Fibroblast of the conjunctiva (primary cell): Measurements from ENCODE around the gene TMEM121.
"Not testable (repeated sequence)": the region's sequence is repeated elsewhere in the genome, so short reads cannot be mapped to it uniquely, and the experiment has no call there.

Experiments
- DNase-seq: peaks from one replicate; pipeline ENCODE4 v3.0.0-alpha.2; 2010; ENCODE audit warnings: low read depth

The TMEM121 gene

DNA sequence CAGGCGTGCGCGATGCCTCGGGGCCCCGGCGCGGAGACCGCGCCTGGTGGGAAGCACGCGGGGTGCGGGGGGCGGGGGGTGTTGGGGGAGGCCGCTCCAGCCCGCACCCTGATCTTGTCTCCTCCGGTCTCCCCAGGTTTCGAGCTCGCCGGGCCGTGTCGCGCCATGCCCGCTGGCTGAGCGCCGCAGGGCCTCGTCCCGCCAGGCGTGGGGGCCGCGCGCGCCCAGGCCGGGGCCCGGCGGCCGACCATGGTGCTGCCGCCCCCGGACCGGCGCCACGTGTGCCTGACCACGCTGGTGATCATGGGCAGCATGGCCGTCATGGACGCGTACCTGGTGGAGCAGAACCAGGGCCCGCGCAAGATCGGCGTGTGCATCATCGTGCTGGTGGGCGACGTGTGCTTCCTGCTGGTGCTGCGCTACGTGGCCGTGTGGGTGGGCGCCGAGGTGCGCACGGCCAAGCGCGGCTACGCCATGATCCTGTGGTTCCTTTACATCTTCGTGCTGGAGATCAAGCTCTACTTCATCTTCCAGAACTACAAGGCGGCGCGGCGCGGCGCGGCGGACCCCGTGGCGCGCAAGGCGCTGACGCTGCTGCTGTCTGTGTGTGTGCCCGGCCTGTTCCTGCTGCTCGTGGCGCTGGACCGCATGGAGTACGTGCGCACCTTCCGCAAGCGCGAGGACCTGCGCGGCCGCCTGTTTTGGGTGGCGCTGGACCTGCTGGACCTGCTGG, 2.4 kb downstream of the TMEM121 start:
- no peak for DNase-seq

- no peak for DNase-seq
These were observed 2.9 kb downstream of the TMEM121 start for GRCh38 chr14:105529319-105529568.

DNA sequence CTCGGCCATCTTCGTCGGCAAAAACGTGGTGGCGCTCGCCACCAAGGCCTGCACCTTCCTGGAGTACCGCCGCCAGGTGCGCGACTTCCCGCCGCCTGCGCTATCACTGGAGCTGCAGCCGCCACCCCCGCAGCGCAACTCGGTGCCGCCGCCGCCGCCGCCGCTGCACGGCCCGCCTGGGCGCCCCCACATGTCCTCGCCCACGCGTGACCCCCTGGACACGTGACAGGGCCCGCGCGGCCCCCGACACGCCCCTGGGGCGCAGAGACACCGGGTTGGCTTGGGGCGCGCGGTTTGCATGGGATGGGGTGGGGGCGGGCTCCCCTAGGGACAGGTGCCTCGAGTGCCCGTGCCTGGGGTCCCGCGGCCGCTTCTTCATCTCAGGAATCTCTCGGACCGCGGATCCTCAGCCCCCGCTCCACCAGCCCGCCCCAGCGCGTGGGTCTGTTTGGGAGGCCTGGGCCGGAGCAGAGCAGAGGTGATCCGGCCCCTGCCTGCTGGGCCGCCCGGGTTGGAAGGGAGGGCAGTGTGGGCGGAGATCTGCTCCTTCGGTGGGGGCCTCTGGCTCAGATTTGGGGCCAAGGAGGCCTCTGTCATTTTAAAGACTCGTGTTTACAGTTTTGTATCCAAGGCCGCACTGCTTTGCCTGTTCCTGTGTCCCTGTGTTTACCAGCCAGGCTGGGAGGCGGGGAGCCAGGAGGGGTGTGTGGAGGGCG, 3.3 kb downstream of the TMEM121 start:
- no peak for DNase-seq

DNA sequence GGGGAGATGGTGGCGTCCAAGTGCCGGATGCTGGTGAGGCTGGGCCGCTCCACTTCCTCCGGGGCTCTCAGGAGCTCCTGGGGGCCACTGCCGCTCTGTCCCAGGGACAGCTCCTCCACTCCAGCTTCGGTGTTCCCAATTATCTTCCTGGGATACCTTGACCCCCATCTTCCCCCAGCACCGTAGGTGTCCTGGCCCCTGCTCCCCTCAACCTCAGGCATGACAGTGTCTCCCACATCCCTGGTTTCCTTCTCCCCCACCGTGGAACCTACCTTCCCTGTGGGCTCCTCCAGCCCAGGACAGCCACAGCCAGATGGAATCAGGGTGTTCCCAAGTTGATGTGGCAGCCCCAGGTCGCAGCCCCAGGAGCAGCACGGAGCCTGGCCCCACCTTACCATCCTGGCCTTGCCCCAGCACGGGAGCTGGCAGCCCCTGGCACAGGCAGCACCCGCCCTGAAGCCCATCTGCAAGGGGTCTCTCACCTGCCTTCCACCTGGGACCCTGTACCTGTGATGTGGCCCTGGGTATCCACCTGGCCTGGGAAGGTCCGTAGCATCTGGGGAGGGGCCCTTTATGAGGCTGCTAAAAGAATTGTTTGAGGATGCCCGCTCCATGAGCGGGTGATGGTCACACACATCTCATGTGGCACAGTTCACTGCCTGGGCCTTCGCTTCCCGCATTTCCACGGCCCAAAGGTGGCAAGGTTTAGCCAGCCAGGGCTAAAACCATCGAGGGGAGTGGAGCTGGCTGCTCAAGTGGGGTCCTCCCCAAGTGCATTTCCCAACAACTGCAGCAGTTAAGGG, 4.1 kb downstream of the TMEM121 start:
- DNase-seq = no peak

- DNase-seq = no peak
These were observed 4.9 kb downstream of the TMEM121 start for GRCh38 chr14:105531088-105531893.

- DNase-seq = no peak
These were observed 5.7 kb downstream of the TMEM121 start for GRCh38 chr14:105531894-105532623.

DNA sequence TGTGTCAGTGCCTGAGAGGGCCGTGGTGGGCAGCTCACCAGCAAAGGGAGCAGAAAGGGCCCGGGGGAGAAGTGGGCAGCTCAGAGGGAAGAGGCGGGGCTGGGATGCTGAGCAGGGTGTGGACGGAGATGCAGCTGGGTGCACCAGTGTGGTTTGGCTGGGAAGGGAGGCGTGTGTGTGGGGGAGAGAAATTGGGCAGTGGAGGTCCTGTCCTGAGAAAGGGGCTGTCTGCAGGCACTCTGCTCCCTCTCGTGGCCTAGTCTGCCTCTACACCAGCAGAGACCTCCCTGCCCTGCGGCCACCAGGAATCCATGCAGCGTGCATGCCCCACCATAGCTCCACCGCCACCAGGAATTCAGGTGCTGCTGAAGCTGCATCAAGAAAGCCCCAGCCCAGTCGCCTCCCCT, 6.4 kb downstream of the TMEM121 start:
- no peak for DNase-seq

DNA sequence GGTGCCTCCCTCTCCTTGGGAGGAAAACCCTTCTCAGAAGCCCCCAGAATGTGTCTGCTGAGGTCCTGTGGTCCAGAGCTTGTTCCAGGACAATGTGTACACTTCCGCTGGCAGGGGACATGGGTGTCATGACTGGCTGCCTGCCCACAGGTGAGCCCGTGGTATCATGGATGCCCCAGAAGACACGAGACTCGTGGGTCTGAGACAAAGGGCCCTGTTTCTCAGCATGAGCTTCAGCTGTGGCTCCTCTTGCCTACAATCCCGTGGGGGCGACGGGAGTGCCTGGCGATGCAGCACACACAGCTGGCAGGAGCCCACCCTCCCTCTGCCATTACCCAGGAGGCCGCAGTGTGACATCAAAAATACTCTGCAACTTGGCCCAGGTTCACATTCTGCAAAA, 7.0 kb downstream of the TMEM121 start:
- no peak for DNase-seq

DNA sequence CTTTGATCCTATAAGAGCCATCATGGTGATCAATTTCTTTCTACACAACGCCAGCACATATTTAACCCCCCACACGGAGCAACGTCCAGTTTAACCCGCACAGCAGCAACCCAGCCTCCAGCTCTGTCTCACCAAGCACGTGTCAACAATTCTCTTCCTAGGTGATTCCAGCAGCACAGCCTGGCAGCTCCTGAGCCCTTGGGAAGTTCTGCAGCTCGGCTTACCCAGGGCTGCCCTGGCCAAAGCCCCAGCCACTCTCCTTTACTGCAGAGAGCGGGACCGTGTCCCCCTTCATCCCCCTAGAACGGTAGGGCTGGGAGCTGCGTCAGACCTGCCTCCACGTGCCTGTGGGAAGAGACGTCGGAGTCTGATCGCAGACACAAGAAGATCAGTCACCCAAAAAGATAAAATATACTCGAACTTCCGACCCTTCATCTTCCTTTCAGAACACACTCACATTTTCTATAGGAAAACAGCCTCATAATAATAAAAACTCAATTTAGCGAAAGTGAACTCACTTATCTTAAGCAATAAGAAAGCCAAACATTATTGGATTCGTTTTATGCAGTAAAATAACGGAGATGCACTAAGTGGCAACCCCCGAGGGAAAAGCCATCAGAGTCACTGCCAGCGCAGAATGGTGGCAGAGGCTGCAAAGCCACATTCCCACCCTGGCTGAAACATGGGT, 7.6 kb downstream of the TMEM121 start:
- no peak for DNase-seq

GRCh38 chr14:105534586-105534985, 8.2 kb downstream of the TMEM121 start:
- DNase-seq = no peak

DNA sequence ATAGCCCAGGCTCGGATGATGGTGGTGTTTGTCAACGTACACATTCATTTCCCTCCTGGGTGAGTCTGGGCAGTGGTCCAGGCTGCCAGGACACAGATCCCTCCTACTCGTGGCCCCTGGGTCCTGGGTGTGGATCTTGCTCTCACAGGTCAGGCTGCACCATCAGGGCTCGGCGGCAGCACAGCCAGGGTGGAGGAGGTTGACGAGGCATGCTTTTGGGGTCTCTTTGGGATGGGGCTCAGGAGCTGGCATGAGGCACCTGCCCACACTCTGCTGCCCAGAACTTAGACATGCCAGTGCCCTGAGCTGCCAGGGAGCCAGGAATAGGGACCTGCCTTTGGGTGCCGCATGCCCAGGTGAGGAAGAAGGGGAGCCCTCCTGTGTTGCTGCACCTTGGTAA, 9.7 kb downstream of the TMEM121 start:
- no peak for DNase-seq

- DNase-seq = no peak
These were observed 10.6 kb downstream of the TMEM121 start for GRCh38 chr14:105536691-105537579.

DNA sequence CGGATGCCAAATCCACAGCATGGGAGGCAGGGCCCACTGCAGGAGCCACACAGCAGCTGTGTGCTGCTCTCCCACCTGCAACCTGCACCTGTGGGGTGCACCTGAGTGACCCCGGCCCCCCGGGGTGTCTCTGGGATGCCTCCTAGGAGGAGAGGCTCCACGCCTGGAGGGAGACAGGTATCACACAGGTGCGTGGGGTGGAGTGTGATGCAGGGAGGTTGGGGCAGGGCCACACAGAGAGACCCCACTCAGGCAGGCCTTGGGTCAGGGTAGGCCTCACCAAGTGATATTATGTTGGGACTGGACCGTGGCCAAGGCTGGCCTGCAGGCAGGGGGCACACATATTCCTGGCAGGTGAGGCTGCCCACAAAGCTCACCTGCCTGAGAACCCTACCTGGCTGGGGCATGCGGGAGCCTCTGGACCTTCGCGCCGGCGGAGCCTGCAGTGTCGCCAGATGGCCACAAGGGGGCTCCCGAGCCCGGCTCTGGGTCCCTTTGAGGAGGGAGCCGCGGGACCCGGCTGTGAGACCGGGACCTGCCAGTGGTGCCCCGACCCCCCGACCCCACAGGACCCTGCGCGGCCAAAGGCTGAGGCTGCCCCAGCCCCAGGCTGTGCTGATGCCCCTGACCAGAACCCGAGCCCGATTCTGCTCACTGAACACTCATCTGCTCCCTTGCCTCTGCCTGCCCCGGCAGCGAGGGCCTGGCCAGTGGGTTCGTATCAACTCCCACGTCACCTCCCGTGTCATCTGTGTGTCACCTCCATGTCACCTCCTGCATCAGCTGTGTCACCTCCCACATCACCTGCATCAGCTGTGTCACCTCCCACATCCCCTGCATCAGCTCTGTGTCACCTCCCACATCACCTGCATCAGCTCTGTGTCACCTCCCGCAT, 11.4 kb downstream of the TMEM121 start:
- no peak for DNase-seq

- DNase-seq = no peak
These were observed 12.2 kb downstream of the TMEM121 start for GRCh38 chr14:105538481-105539049.

- no peak for DNase-seq
These were observed 14.4 kb downstream of the TMEM121 start for GRCh38 chr14:105540811-105541210.

DNA sequence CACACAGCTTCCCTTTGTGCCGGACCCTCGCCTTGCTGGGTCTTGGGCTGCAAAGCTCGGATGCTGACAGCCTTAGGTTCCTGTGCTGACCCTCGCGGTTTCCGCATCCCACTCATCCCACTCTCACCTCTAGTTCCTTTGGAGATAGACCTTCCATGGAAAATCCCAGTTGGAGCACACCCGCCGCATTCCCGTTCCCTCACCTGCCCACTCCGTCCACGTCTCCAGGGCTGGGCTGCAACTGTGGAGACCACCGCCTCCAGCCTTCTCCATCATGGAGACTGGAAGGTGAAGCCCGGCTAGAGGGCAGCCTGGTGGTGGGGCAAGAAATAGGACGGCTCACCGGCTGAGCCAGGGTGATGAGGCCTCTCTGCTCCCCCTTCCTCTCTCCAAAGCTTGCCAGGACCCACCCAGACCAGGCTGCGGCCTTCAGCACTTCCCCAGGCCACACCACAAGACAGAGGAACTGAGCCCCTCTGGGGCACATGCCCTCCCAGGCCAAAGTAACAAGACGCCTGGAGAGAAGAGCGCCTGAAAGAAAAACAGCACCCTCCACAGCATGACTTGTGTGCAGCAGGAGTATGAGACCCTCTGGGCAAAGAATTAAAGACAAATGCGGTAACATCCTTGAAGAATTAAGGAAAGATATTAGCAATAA, 15.0 kb downstream of the TMEM121 start:
- no peak for DNase-seq

GRCh38 chr14:105545676-105546075, 19.3 kb downstream of the TMEM121 start:
- DNase-seq = not testable (repeated sequence)

- DNase-seq = not testable (repeated sequence)
These were observed 20.0 kb downstream of the TMEM121 start for GRCh38 chr14:105546410-105546809.
